ENCODE results near the gene FAM13A.

FAM13A gene

GRCh38 chr4:88828842-88829571 lies 228.0 kb downstream of the FAM13A start:
- DNase-seq: no peak

GRCh38 chr4:88827442-88827841 lies 229.5 kb downstream of the FAM13A start:
- DNase-seq: no peak

GRCh38 chr4:88826771-88827170 lies 230.2 kb downstream of the FAM13A start:
- no peak for DNase-seq

- DNase-seq: no peak
Measured at GRCh38 chr4:88825931-88826330, 231.1 kb downstream of the FAM13A start.

- DNase-seq: peak; percentile 55
Measured at GRCh38 chr4:88823058-88823919, 233.7 kb downstream of the FAM13A start.

GRCh38 chr4:88822034-88822789 lies 234.8 kb downstream of the FAM13A start:
- DNase-seq: no peak

- no peak for DNase-seq
Measured at GRCh38 chr4:88821522-88821921, 235.5 kb downstream of the FAM13A start.

- DNase-seq: no peak
Measured at GRCh38 chr4:88820698-88821415, 236.1 kb downstream of the FAM13A start.

- DNase-seq: no peak
Measured at GRCh38 chr4:88819818-88820697, 236.9 kb downstream of the FAM13A start.

GRCh38 chr4:88818631-88819470 lies 238.1 kb downstream of the FAM13A start:
- peak; percentile 47 for DNase-seq

- no peak for DNase-seq
Measured at GRCh38 chr4:88817740-88818139, 239.2 kb downstream of the FAM13A start.

- DNase-seq: no peak
Measured at GRCh38 chr4:88816360-88816759, 240.6 kb downstream of the FAM13A start.

- DNase-seq: no peak
Measured at GRCh38 chr4:88814043-88814617, 242.9 kb downstream of the FAM13A start.

- DNase-seq: no peak
Measured at GRCh38 chr4:88813013-88813412, 244.0 kb downstream of the FAM13A start.

GRCh38 chr4:88812420-88812819 lies 244.6 kb downstream of the FAM13A start:
- DNase-seq: no peak

GRCh38 chr4:88811904-88812303 lies 245.1 kb downstream of the FAM13A start:
- no peak for DNase-seq

- no peak for DNase-seq
Measured at GRCh38 chr4:88810325-88810724, 246.7 kb downstream of the FAM13A start.

- no peak for DNase-seq
Measured at GRCh38 chr4:88809576-88810219, 247.3 kb downstream of the FAM13A start.

GRCh38 chr4:88809101-88809500 lies 247.9 kb downstream of the FAM13A start:
- no peak for DNase-seq

- no peak for DNase-seq
Measured at GRCh38 chr4:88807499-88807898, 249.5 kb downstream of the FAM13A start.
